ENCODE data around the gene CTRB1. TPM values are rescaled to one million over a fixed set of nuclear protein-coding genes. Genes with fewer than 3 reads are reported as not detected.

Gene CTRB1
- total RNA-seq, 2 experiments from 2014 or later = not detected

DNA sequence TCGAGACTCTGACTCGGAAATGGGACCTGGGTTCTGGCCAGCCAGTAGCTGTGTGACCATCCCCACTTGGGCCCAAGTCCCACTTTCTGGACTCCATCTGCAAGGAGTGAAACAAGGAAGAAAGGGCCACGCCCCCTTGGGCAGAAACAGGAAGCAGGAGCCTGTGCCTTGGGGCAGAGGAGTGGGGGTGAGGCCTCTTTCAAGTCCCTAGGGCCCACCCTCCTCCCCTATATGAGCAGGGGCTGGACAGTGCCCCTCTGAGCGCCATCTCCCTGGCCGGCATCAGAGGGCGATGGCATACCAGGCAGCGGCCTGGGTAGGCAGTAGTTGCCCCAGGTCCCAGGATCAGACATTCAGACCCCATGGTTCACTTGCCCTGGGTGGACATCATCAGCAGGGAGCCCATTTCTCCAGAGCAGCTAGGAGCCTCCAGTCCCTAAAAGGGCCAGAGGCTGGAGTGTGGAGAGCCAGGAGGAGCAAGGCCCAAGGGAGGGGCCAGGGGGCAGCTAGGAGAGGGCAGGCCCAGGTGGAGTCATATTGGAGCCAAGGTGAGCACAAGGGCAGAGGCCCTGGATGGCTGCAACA, 25.5 kb downstream of the CTRB1 start:
- TF ChIP-seq, protein P1, sequence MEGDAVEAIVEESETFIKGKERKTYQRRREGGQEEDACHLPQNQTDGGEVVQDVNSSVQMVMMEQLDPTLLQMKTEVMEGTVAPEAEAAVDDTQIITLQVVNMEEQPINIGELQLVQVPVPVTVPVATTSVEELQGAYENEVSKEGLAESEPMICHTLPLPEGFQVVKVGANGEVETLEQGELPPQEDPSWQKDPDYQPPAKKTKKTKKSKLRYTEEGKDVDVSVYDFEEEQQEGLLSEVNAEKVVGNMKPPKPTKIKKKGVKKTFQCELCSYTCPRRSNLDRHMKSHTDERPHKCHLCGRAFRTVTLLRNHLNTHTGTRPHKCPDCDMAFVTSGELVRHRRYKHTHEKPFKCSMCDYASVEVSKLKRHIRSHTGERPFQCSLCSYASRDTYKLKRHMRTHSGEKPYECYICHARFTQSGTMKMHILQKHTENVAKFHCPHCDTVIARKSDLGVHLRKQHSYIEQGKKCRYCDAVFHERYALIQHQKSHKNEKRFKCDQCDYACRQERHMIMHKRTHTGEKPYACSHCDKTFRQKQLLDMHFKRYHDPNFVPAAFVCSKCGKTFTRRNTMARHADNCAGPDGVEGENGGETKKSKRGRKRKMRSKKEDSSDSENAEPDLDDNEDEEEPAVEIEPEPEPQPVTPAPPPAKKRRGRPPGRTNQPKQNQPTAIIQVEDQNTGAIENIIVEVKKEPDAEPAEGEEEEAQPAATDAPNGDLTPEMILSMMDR (IDR thresholded peaks at IDR 0.05) = no peak
- H3K9me3 Mint-ChIP-seq = no peaks in the 10 kb centered on the region
- peaks cover 4% of the 10 kb centered on the region for H3K27me3 Mint-ChIP-seq
- no peak overlapping the region for H3K4me3 Mint-ChIP-seq
- DNase-seq (no peak), ATAC-seq (no peak)
- H3K36me3 Mint-ChIP-seq (ENCODE audit: low read depth) = no peaks in the 10 kb centered on the region
- intact Hi-C loops (cut with micrococcal nuclease) = no loop called here
- POLR2A ChIA-PET = no interaction called here
- H3K4me1 Mint-ChIP-seq (ENCODE audit: low read depth) = no peaks in the 10 kb centered on the region
- H3K27ac Mint-ChIP-seq = no peak overlapping the region
- CTCF ChIA-PET = interaction anchor here (1.4 kb wide), 1 partner anchor 9 kb away, joined by 3 read pairs; no protein-coding TSS in a partner anchor

DNA sequence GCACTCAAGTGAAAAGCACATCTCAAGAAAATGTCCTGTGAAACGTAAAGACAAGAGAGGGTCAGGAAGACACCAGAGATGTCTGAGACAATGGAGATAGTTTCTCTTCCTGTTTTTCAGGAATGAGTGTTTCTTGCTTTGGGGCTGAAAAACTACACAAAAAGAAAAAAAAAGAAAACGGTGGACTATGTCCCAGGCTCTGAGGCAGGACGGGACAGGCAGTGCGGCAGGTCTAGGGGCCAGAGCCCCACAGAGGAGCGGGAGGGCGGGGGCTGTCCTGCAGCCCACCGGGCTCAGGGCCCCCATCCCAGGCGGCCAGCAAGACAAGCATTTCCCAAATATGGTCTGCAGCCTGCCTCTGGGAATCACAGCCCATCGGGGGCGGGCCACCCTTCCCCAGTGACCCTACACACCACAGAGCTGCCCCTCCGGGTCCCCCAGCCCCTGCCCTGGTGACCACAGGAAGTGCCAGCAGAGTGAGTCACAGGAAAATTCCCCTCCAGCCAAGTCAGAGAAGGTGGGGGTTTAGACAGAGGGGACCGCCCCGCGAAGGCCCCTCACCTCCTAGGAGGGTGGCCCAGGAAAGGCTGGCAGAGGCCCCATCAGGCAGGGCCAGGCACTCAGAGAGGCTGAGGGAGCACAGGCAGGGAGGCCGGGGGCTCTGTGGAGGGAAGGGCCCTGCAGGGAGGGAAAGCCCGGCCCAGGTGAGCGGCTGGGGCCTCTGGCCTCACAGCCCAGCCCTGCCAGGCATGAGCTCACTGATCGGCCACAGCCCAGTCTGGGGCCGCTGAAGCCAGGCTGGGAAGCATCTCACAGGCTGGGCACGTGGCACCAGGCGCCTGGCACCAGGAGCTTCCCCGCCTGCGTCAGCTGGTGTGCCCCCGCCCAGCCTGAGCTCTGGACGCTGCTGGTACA, 26.3 kb downstream of the CTRB1 start:
- ChIA-PET POLR2A (interaction anchor here (0.6 kb wide), 1 partner anchor 34 kb away, joined by 4 read pairs; no protein-coding TSS in a partner anchor), CTCF (interaction anchor here (1.4 kb wide), 1 partner anchor 10 kb away, joined by 3 read pairs; no protein-coding TSS in a partner anchor)
- Mint-ChIP-seq H3K27ac (no peak overlapping the region), H3K36me3 (ENCODE audit: low read depth) (no peaks in the 10 kb centered on the region), H3K4me1 (ENCODE audit: low read depth) (no peaks in the 10 kb centered on the region), H3K4me3 (no peak overlapping the region), H3K9me3 (no peaks in the 10 kb centered on the region), H3K27me3 (peaks cover 8% of the 10 kb centered on the region)
- intact Hi-C loops (cut with micrococcal nuclease) = no loop called here
- ATAC-seq (no peak), DNase-seq (no peak)
- TF ChIP-seq, protein P1 (IDR thresholded peaks at IDR 0.05) = no peak

- POLR2A ChIA-PET = interaction anchor here (0.9 kb wide), 1 partner anchor 131 kb away, joined by 3 read pairs; no protein-coding TSS in a partner anchor
- Mint-ChIP-seq H3K36me3 (ENCODE audit: low read depth) (no peaks in the 10 kb centered on the region), H3K4me3 (no peak overlapping the region), H3K27ac (no peak overlapping the region), H3K27me3 (peaks cover 12% of the 10 kb centered on the region), H3K9me3 (no peaks in the 10 kb centered on the region), H3K4me1 (ENCODE audit: low read depth) (no peaks in the 10 kb centered on the region)
- CTCF ChIA-PET = interaction anchor here (1.1 kb wide), 1 partner anchor 12 kb away, joined by 4 read pairs; no protein-coding TSS in a partner anchor
- intact Hi-C loops (cut with micrococcal nuclease) = no loop called here
- TF ChIP-seq, protein P1 (IDR thresholded peaks at IDR 0.05) = no peak
- ATAC-seq (no peak), DNase-seq (no peak)
Measured at GRCh38 chr16:75246504-75247205, 27.9 kb downstream of the CTRB1 start.

DNA sequence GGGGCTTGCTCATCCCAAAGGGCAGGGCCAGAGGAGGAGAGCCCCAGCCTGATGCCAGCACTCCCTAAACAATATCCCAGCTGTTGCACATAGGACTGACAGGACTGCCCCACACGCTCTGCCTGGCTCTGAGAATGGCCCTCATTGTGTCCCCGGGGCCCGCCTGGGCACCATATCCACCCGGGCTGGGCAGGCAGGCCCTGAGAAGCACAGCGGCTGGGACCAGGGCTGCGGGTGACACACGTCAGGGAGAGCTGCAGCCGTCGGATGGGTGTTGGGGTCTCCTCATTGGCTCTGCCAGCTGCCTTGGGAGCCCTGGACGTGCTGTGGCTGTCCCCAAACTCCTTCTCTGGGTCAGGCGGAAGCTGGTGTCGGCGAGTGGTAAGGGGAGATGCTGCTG, 28.5 kb downstream of the CTRB1 start:
- H3K27me3 Mint-ChIP-seq = peaks cover 18% of the 10 kb centered on the region
- POLR2A ChIA-PET = interaction anchor here (0.9 kb wide), 1 partner anchor 131 kb away, joined by 3 read pairs; no protein-coding TSS in a partner anchor
- DNase-seq (no peak), ATAC-seq (no peak)
- no peaks in the 10 kb centered on the region for H3K9me3 Mint-ChIP-seq
- H3K27ac Mint-ChIP-seq = no peak overlapping the region
- intact Hi-C loops (cut with micrococcal nuclease) = no loop called here
- no peaks in the 10 kb centered on the region for H3K4me1 Mint-ChIP-seq (ENCODE audit: low read depth)
- TF ChIP-seq, protein P1 (IDR thresholded peaks at IDR 0.05) = no peak
- CTCF ChIA-PET = interaction anchor here (1.0 to 1.1 kb wide), 3 partner anchors 11 to 48 kb away, joined by 3 to 4 read pairs (median 3); no protein-coding TSS in a partner anchor
- H3K4me3 Mint-ChIP-seq = no peak overlapping the region
- H3K36me3 Mint-ChIP-seq (ENCODE audit: low read depth) = no peaks in the 10 kb centered on the region
